HG03159 (cell line): ENCODE results near the gene IRX4.
"Not testable (repeated sequence)": the region's sequence is repeated elsewhere in the genome, so short reads cannot be mapped to it uniquely, and the experiment has no call there.

Experiments used
- ATAC-seq: cut with Tn5 transposase; IDR thresholded peaks from one replicate; pipeline ENCODE4 v1.9.1; 2021; ENCODE audit warnings: mild to moderate bottlenecking, moderate library complexity; ENCODE audit not compliant: unreplicated experiment

IRX4 gene

GRCh38 chr5:1879292-1880263 is 3.1 kb downstream of the IRX4 start:
- no peak for ATAC-seq

- no peak for ATAC-seq
These were observed 4.5 kb downstream of the IRX4 start for GRCh38 chr5:1878050-1878849.

- ATAC-seq, result no peak
These were observed 5.3 kb downstream of the IRX4 start for GRCh38 chr5:1877103-1878049.

- no peak for ATAC-seq
These were observed 6.1 kb downstream of the IRX4 start for GRCh38 chr5:1876660-1877064.

GRCh38 chr5:1875843-1876659 is 6.7 kb downstream of the IRX4 start:
- no peak for ATAC-seq

GRCh38 chr5:1875281-1875842 is 7.4 kb downstream of the IRX4 start:
- ATAC-seq, result no peak

- no peak for ATAC-seq
These were observed 7.9 kb downstream of the IRX4 start for GRCh38 chr5:1874771-1875220.

GRCh38 chr5:1874348-1874747 is 8.4 kb downstream of the IRX4 start:
- no peak for ATAC-seq

GRCh38 chr5:1873243-1873959 is 9.3 kb downstream of the IRX4 start:
- ATAC-seq, result no peak

- no peak for ATAC-seq
These were observed 11.3 kb downstream of the IRX4 start for GRCh38 chr5:1871441-1871840.

GRCh38 chr5:1870435-1871272 is 12.1 kb downstream of the IRX4 start:
- ATAC-seq, result not testable (repeated sequence)

GRCh38 chr5:1868886-1869475 is 13.7 kb downstream of the IRX4 start:
- no peak for ATAC-seq

- no peak for ATAC-seq
These were observed 14.9 kb downstream of the IRX4 start for GRCh38 chr5:1867815-1868143.

- ATAC-seq, result no peak
These were observed 15.5 kb downstream of the IRX4 start for GRCh38 chr5:1867114-1867814.

GRCh38 chr5:1865948-1866347 is 16.8 kb downstream of the IRX4 start:
- ATAC-seq, result no peak

GRCh38 chr5:1865486-1865885 is 17.2 kb downstream of the IRX4 start:
- ATAC-seq, result no peak

- ATAC-seq, result no peak
These were observed 17.8 kb downstream of the IRX4 start for GRCh38 chr5:1864896-1865440.
